HG03159 (cell line): ENCODE data around the gene CHURC1.

ENCODE experiments used
- ATAC-seq: cut with Tn5 transposase; IDR thresholded peaks from one replicate; pipeline ENCODE4 v1.9.1; 2021; ENCODE audit warnings: mild to moderate bottlenecking, moderate library complexity; ENCODE audit not compliant: unreplicated experiment

Gene CHURC1

GRCh38 chr14:64954491-64955240 is 40.4 kb downstream of the CHURC1 start:
- ATAC-seq = no peak

- ATAC-seq = no peak
These were observed 41.0 kb downstream of the CHURC1 start for GRCh38 chr14:64955297-64955696.

- ATAC-seq = no peak
These were observed 42.6 kb downstream of the CHURC1 start for GRCh38 chr14:64956697-64957406.

- no peak for ATAC-seq
These were observed 43.9 kb downstream of the CHURC1 start for GRCh38 chr14:64958201-64958600.

GRCh38 chr14:64958743-64959142 is 44.5 kb downstream of the CHURC1 start:
- no peak for ATAC-seq

- ATAC-seq = no peak
These were observed 46.6 kb downstream of the CHURC1 start for GRCh38 chr14:64960762-64961276.

GRCh38 chr14:64963611-64964010 is 49.4 kb downstream of the CHURC1 start:
- ATAC-seq = no peak

GRCh38 chr14:64965356-64966000 is 51.2 kb downstream of the CHURC1 start:
- no peak for ATAC-seq

GRCh38 chr14:64966976-64967375 is 52.7 kb downstream of the CHURC1 start:
- ATAC-seq = no peak

- no peak for ATAC-seq
These were observed 53.9 kb downstream of the CHURC1 start for GRCh38 chr14:64968167-64968566.

- no peak for ATAC-seq
These were observed 54.4 kb downstream of the CHURC1 start for GRCh38 chr14:64968651-64969050.

GRCh38 chr14:64970041-64970440 is 55.8 kb downstream of the CHURC1 start:
- ATAC-seq = no peak

GRCh38 chr14:64970776-64971477 is 56.7 kb downstream of the CHURC1 start:
- no peak for ATAC-seq

GRCh38 chr14:64971491-64971942 is 57.3 kb downstream of the CHURC1 start:
- no peak for ATAC-seq

- ATAC-seq = no peak
These were observed 57.9 kb downstream of the CHURC1 start, which contains the start of gene RAB15 for GRCh38 chr14:64971943-64972791. RAB15 (minus strand) TSS chr14:64972336; CDS start chr14:64972076, 260 bp downstream.

GRCh38 chr14:64973026-64973442 is 58.8 kb downstream of the CHURC1 start:
- no peak for ATAC-seq

- ATAC-seq = no peak
These were observed 59.6 kb downstream of the CHURC1 start for GRCh38 chr14:64973826-64974225.

GRCh38 chr14:64974563-64974962 is 60.3 kb downstream of the CHURC1 start:
- no peak for ATAC-seq

- ATAC-seq = no peak
These were observed 65.2 kb downstream of the CHURC1 start for GRCh38 chr14:64979336-64980074.
